BE2C (cell line): ENCODE data around the gene CBFA2T2.
"Not testable (repeated sequence)": the region's sequence is repeated elsewhere in the genome, so short reads cannot be mapped to it uniquely, and the experiment has no call there.

Experiments
- DNase-seq: peaks from one replicate; pipeline ENCODE4 v3.0.0-alpha.2; 2020
- H3K27me3 ChIP-seq: fragments of 250-450 bp; sonication (Bioruptor Pico); 2 replicates; pipeline ENCODE4 v1.5.1; 2020; ENCODE audit warnings: mild to moderate bottlenecking
- H3K36me3 ChIP-seq: fragments of 250-450 bp; sonication (Bioruptor Pico); 2 replicates; pipeline ENCODE4 v1.5.1; 2020; ENCODE audit warnings: mild to moderate bottlenecking
- H3K4me1 ChIP-seq: fragments of 250-450 bp; sonication (Bioruptor Pico); 2 replicates; pipeline ENCODE4 v1.5.1; 2020
- H3K4me3 ChIP-seq: 2 replicates; pipeline ENCODE4 v1.5.1; 2011; ENCODE audit warnings: low read depth, low read length
- H3K9me3 ChIP-seq: fragments of 250-450 bp; sonication (Bioruptor Pico); 2 replicates; pipeline ENCODE4 v1.5.1; 2020
- TF ChIP-seq, protein P1 (sequence below): IDR thresholded peaks from 2 replicates; pipeline ENCODE4 v1.5.1; 2012; ENCODE audit warnings: mild to moderate bottlenecking, low read depth, low read length

Gene CBFA2T2

DNA sequence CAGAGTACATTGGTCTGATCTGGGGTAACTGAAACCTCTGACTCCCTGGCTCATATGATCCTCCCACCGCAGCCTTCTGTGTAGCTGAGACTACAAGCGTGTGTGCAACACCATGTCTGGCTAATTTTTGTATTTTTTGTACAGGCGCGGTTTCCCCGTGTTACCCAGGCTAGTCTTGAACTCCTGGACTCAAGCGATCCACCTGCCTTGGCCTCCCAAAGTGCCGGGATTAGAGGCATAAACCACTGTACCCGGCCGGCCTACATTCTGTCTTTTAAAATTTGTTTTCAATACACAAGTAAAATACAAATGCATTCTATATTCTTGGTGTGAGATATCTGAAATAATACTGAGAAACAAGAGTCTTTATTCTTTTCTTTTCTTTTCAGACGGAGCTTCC, 1.7 kb upstream of the CBFA2T2 start:
- Histone ChIP-seq H3K36me3 (no peaks in the 10 kb centered on the region), H3K27me3 (no peaks in the 10 kb centered on the region), H3K4me1 (no peaks in the 10 kb centered on the region; the same call in 1 of the 2 replicates), H3K9me3 (no peaks in the 10 kb centered on the region), H3K4me3 (no peak overlapping the region)
- DNase-seq, result no peak
- TF ChIP-seq, protein P1, sequence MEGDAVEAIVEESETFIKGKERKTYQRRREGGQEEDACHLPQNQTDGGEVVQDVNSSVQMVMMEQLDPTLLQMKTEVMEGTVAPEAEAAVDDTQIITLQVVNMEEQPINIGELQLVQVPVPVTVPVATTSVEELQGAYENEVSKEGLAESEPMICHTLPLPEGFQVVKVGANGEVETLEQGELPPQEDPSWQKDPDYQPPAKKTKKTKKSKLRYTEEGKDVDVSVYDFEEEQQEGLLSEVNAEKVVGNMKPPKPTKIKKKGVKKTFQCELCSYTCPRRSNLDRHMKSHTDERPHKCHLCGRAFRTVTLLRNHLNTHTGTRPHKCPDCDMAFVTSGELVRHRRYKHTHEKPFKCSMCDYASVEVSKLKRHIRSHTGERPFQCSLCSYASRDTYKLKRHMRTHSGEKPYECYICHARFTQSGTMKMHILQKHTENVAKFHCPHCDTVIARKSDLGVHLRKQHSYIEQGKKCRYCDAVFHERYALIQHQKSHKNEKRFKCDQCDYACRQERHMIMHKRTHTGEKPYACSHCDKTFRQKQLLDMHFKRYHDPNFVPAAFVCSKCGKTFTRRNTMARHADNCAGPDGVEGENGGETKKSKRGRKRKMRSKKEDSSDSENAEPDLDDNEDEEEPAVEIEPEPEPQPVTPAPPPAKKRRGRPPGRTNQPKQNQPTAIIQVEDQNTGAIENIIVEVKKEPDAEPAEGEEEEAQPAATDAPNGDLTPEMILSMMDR, result no peak

DNA sequence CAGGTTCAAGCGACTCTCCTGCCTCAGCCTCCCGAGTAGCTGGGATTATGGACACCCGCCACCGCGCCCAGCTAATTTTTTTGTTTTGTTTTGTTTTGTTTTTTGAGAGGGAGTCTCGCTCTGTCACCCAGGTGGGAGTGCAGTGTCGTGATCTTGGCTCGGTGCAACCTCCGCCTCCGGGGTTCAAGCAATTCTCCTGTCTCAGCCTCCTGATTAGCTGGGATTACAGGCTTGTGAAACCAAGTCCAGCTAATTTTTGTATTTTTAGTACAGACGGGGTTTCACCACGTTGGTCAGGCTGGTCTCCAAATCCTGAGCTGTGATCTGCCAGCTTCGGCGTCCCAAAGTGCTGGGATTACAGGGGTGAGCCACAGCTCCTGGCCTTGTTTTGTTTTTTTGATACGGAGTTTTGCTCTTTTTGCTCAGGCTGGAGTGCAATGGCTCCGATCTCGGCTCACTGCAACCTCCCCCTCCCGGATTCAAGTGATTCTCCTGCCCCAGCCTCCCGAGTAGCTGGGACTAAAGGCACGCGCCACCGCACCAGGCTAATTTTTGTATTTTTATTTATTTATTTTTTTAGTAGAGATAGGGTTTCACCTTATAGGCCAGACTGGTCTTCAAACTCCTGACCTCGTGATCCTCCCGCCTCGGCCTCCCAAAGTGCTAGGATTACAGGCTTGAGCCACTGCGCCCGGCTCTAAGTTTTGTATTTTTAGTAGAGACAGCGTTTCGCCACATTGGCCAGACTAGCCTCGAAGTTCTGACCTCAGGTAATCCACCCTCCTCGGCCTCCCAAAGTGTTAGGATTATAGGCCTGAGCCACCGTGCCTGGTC, 1.0 kb upstream of the CBFA2T2 start:
- not testable (repeated sequence) for H3K36me3 ChIP-seq, DNase-seq, H3K27me3 ChIP-seq, H3K9me3 ChIP-seq, H3K4me1 ChIP-seq
- H3K4me3 ChIP-seq, result peak overlapping the region; percentile 64

DNA sequence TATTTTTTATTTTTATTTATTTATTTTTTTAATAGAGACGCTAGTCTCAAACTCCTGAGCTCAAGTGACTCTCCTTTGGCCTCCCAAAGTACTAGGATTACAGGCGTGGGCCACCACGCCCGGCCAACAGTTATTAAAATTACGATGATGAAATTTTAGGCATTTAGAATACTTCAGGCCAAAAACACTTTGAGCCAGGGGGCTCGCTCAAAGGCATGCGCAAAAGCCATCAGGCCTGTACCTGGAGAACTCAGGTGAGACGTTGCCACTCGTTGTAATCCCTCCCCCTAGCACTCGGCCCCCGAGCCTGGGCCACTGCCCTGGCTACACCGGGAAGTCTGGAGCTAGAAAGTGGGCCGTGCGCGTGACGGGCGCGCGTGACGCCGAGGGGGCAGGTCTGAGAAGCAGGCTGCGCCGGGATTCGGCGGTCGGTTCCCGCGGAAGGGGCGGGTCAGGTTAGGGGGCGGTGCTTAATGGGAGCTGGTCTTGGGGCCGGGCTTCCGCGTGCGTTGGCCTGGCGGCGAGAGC, 337 bp upstream of the CBFA2T2 start:
- TF ChIP-seq, protein P1, result no peak
- Histone ChIP-seq H3K27me3 (no peaks in the 10 kb centered on the region), H3K4me1 (no peaks in the 10 kb centered on the region; the same call in 1 of the 2 replicates), H3K4me3 (peak overlapping the region; percentile 64), H3K36me3 (no peaks in the 10 kb centered on the region), H3K9me3 (no peaks in the 10 kb centered on the region)
- DNase-seq, result peak; percentile 99

DNA sequence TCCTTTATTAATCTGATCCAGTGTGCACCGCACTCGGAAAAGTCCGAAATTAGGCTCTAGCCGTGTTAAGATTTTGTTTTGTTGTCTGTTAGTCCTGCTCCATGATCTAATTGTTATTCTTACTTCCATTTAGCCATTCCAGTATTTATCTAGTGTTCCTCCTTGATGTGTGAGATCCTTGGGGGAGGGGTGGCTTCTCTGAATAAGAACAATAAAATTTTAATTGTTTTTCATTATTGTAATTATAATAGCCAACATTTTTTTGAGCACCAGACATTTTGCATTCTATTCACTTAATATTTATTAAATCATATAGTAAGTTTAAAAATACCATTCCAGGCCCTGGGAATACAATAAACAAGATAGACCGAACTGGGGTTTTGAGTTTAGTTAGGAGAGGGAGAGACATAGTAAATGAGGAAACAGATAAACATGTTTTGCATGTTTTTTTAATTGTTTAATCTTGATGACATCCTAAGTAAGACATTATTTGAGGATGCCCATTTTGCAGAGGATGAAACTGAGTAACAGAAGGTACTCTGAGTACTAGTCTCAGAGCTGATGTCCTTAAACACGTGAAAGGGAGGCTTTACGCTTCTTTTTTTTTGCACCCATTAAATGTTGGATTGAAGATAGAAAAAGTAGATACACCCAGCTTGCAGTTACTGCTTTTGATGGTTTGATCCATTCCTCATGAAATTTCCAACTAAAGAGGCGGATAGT, 1.2 kb downstream of the CBFA2T2 start:
- no peaks in the 10 kb centered on the region for H3K36me3 ChIP-seq
- TF ChIP-seq, protein P1, result no peak
- peak overlapping the region; percentile 86 for H3K4me3 ChIP-seq
- DNase-seq, result no peak
- no peaks in the 10 kb centered on the region for H3K27me3 ChIP-seq
- H3K4me1 ChIP-seq, result no peaks in the 10 kb centered on the region; the same call in 1 of the 2 replicates
- H3K9me3 ChIP-seq, result no peaks in the 10 kb centered on the region

DNA sequence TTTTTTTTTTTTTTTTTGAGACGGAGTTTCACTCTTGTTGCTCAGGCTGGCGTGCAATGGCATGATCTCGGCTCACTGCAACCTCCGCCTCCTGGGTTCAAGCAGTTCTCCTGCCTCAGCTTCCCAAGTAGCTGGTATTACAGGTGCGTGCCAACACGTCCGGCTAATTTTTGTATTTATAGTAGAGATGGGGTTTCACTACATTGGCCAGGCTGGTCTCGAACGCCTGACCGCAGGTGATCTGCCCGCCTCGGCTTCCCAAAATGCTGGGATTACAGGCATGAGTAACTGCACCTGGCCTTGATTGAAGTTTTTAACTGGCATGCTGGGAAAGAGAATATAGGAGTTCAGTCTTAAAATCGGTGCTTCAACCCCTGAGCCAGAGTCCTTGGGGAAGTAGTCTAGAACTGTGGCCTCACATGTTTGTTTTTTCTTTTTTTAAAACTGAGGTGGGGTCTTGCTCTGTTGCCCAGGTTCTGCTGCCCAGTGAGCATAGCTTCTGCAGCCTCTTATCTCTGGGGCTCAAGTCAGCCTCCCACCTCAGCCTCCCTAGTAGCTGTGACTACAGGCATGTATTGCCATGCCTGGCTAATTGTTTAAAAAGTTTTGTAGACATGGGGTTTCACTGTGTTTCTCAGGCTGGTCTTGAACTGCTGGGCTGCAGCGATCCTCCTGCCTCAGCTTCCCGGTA, 3.3 kb downstream of the CBFA2T2 start:
- Histone ChIP-seq H3K4me3 (no peak overlapping the region), H3K36me3 (0 out of 2 replicates have a peak, but pooled peaks cover 3% of the 10 kb centered on the region), H3K4me1 (no peaks in the 10 kb centered on the region; the same call in 1 of the 2 replicates), H3K27me3 (no peaks in the 10 kb centered on the region), H3K9me3 (no peaks in the 10 kb centered on the region)
- DNase-seq, result no peak
- TF ChIP-seq, protein P1, result no peak

DNA sequence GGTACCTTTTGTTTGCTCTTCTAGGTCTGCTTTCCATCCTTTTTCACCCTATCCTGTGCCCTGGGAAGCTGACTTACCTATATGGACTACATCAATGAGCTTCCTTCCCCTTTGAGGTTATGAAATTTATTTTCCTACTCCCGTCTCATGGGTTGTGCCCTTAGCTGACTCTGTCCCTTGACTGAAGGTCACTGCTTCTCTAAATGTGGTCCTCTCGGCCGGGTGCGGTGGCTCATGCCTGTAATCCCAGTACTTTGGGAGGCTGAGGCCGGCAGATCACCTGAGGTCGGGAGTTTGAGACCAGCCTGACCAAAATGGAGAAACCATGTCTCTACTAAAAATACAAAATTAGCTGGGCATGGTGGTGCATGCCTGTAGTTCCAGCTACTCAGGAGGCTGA, 6.9 kb downstream of the CBFA2T2 start:
- DNase-seq, H3K4me3 ChIP-seq, H3K36me3 ChIP-seq, H3K9me3 ChIP-seq, H3K27me3 ChIP-seq: not testable (repeated sequence)
- H3K4me1 ChIP-seq, result peaks cover 14% of the 10 kb centered on the region
